DOHH2 (cell line): Measurements from ENCODE around the gene BMP7.

Source experiments
- EZH2phosphoT487 ChIP-seq: fragments of 200-600 bp; sonication (generic); IDR thresholded peaks from 2 replicates; pipeline ENCODE4 v1.6.1; 2017; ENCODE audit warnings: borderline replicate concordance, mild to moderate bottlenecking, antibody characterized with exemption, low read length, moderate library complexity, mixed read lengths
- TF ChIP-seq, protein P1 (sequence below): fragments of 200-600 bp; sonication (generic); IDR thresholded peaks from one replicate; pipeline ENCODE4 v1.5.1; 2014; ENCODE audit warnings: antibody characterized with exemption, mild to moderate bottlenecking, low read depth, low read length; ENCODE audit not compliant: poor library complexity, severe bottlenecking

GRCh38 chr20:57265997-57266290 lies 497 bp downstream of the BMP7 start:
- TF ChIP-seq, protein P1, sequence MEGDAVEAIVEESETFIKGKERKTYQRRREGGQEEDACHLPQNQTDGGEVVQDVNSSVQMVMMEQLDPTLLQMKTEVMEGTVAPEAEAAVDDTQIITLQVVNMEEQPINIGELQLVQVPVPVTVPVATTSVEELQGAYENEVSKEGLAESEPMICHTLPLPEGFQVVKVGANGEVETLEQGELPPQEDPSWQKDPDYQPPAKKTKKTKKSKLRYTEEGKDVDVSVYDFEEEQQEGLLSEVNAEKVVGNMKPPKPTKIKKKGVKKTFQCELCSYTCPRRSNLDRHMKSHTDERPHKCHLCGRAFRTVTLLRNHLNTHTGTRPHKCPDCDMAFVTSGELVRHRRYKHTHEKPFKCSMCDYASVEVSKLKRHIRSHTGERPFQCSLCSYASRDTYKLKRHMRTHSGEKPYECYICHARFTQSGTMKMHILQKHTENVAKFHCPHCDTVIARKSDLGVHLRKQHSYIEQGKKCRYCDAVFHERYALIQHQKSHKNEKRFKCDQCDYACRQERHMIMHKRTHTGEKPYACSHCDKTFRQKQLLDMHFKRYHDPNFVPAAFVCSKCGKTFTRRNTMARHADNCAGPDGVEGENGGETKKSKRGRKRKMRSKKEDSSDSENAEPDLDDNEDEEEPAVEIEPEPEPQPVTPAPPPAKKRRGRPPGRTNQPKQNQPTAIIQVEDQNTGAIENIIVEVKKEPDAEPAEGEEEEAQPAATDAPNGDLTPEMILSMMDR: no peak
- no peak for TF ChIP-seq EZH2phosphoT487
